Ecto neural progenitor cell (in vitro differentiated cells): ENCODE measurements around the gene AP2B1.
"Not testable (repeated sequence)": the region's sequence is repeated elsewhere in the genome, so short reads cannot be mapped to it uniquely, and the experiment has no call there.

Experiments used
- DNase-seq: peaks from one replicate; pipeline ENCODE4 v3.0.0-alpha.2; 2018; ENCODE audit warnings: low spot score

The AP2B1 gene

DNA sequence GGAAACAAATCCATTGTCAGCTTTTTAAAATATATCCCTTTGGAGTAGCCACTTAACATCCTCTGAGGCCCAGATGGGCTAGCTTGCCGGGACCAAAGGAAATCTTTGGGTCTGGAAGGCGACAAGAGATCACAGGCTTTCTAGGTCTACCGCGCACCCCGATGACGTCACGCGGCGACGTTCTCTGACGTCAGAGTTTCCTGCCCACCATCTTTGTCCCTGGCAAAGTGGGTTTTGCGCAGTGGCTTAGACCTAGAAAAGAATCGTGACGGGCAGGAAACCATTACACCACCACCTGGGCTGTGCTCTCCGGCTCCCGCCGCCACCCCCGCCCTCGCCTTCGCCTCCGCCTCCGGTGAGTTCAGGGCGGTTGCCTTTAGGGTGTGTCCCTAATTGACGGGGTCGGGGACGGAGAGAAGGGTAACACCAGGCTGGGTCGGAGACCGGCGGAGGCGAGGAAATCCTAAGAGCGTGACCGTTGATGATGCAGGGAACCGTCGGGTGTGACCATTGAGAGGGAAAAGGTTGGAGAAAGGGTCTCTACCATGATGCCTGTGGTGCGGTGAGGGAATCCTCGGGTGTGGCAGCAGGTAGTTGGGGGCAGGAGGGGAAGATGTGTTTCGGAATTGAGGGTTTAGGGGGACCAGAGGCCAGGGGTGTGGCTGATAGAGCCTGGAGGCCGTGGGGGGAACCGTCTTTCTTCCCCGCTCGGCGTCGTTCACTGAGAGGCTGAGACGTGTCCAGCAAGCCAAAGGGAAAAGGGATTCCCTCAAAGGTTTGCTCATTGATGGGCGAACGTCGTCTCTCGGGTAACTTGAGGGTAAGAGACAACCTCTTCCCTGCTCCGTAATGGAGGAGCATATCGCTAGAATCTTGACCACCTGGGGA is at the start of gene AP2B1:
AP2B1 (plus strand) TSS at position 249 of the 888 bp plus-strand sequence. CDS start 6,709 bp downstream, outside the sequence.
- DNase-seq, result peak; percentile 100

DNA sequence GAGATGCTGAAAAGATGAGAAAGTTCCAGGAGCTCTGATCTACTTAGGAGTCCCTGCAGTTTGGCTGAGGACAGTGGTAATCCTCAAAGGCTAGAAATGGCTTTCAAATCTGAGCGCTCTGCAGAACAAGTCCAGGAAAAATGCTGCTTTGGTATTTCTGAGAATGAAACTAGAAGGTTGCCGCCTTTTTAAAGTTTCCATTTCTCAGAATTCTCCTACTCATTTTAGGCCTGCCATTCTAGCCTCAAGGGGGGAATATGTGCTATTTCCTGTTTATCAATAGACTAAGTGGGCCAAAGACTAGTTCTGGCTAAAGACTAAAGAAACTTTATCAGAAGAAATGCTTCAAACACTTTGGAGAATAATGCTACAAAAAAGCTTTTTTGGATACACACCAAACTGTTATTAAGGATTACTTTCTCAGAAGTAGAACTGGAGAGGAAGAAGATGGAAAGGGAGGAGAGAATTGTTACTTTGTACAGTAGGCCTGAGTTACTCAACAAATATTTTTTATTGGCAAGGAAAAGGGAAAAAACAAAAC is 49.5 kb upstream of the AP2B1 start, which contains the start of gene SLFN12L:
SLFN12L (minus strand) TSS at position 78 of the 541 bp plus-strand sequence. CDS start 15,314 bp downstream, outside the sequence.
- DNase-seq, result peak; percentile 22

DNA sequence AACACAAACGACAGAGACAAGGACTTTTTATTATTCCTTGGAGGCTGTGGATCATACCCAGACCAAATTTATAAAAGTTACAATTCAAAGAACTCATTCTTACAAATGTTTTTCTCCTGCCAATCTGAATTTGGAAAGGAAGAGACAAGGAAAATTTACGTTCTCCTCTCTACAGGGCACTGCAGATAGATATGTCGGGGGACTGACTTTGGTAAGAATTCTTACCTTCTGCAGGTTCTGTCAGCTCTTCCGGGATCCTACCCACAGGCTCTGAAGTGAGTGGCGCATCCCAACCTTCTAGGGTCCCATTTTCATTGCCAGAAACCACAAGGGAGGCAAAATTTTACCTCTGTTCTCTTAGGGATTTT is 47.5 kb upstream of the AP2B1 start:
- peak; percentile 27 for DNase-seq

- peak; percentile 13 for DNase-seq
Observed at GRCh38 chr17:35540589-35541404, 46.3 kb upstream of the AP2B1 start.

GRCh38 chr17:35541434-35541833 is 45.7 kb upstream of the AP2B1 start:
- no peak for DNase-seq

GRCh38 chr17:35542990-35543389 is 44.1 kb upstream of the AP2B1 start:
- DNase-seq, result no peak

DNA sequence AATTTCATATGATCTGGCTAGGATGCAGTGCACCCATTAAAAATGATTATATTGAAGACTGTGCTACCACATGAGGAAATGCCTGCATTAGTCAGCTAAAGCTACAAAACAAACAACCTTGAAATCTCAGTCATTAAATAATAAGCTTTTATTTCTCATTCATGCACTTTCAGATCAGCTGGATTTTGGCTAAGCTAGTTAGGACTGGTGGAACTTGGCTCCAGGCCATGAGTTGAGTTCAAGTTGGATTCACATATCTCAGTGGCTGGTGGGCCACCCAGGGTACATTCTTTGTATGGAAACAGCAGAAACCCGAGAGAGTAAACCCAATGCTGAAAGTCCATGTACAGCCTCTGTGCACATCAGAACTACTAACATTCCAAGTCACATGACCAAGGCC is 43.3 kb upstream of the AP2B1 start:
- peak; percentile 14 for DNase-seq

DNA sequence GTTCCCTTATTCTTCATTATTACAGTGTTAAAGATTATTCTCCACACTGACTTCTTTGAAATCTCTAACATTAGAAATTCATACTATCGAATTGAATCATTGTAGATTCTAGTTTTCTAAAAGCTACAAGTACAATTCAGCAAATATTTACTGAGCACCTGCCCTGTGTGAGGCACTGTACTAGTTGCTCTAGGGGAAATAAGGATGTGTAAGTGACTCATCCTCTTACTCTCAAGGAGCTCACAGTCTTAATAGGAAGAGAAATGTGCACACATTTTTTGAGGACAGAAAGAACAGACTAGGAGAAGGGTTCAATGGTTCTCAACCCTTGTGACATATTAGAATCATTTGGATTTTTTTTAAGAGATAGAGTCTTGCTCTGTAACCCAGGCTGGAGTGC is 42.0 kb upstream of the AP2B1 start:
- no peak for DNase-seq

- DNase-seq, result no peak
Observed at GRCh38 chr17:35546487-35546886, 40.6 kb upstream of the AP2B1 start.

DNA sequence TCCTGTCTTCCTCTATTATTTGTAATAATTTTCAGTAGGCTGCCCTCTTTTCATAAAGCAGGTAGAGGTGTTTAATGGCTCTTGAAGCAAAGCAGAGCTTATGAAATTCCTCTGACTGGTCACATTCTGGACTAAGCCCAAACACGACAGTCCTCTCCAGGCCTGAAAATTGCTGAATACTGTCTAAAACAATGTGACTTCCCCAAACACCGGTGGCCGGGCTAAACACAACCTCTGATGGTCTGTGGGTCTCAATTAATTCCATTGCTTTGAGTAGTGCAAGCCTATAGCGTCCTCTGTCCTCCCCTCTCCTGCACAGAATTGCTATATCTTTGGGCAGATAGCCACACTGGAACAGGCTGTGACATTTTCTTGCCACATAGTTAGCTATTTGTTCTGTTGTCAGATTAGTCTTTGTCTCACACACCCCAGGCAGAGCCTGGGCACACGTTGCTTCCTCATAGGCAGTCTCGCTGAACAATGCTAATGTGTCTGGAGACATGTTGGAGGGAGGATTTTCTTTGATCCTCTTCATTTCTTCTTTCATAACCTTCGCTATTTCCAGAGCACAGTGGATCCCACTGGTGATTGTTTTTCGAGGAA is 38.8 kb upstream of the AP2B1 start:
- no peak for DNase-seq

GRCh38 chr17:35548978-35549377 is 38.1 kb upstream of the AP2B1 start:
- no peak for DNase-seq

DNA sequence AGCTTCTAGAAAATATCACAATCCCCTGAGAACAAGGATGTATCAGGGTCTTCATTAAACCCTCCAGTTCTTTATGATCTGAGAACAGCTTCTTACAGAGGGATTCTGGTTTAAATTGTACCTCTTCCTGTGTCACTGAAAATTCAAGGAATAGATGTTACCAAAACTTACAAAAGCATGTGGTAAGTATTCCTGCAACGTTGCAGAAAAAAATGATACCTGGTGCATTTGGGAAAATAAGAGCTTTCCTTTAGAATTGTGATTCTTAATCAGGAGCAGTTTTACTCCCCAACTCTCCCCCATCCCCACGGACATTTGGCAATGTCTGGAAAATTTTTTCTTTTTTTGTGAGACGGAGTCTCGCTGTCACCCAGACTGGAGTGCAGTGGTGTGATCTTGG is 33.8 kb upstream of the AP2B1 start:
- DNase-seq, result no peak

- DNase-seq, result no peak
Observed at GRCh38 chr17:35554668-35555067, 32.5 kb upstream of the AP2B1 start.

DNA sequence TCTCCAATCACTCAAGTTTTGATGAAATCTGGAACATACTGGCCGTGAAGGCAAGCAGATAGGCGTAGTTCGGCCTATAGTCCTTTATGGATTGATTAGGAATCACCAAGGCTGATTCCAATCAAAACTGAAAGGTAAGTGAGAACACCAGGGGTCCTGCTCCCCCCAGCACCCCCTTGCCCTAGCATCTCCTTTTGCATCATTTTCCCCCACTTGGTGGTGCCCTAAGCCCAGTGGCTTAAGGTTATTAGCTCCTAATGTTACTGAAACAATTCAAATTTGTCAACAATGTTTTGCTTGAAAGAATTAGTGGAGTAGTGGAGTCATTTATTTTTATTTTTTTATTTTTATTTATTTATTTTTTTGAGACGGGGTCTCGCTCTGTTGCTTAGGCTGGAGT is 31.4 kb upstream of the AP2B1 start:
- no peak for DNase-seq

DNA sequence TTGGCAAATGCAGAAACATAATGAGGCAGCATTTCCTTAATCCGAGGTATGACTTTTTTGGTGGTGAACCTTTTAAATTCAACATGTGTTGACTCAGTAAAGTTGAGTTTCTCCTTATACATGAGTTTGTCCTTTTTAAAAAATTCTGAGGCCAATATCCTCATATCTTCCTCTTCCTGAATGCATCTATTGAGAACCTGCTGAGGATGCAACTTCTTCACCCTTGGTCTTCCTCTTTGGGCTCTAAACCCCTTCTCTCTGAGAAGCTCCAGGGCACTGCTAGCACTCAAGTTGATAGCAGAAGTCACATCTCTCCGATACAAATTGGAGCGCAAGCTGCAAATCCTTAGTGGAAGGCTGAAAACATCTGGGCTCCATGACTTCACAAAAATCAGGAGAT is 29.8 kb upstream of the AP2B1 start:
- no peak for DNase-seq

GRCh38 chr17:35559495-35560210 is 27.5 kb upstream of the AP2B1 start:
- no peak for DNase-seq

DNA sequence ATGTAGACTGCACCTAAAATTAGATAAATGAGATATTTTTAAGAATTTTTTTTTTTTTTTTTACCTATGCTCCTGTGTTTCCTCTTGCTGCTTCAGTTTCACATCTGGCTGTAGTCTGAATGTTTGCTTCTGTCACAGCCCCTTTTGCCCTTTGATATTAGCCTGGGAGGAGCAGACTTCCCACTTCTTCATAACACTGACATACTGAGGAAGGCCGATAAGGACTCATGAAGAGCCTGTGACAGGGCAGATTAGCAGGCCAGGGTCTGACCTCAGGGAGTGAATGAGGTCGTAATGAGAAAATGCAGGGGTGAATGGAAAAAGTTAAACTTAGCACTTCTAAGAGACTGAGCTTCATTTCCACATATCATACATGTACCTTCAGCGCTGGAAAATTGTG is 26.4 kb upstream of the AP2B1 start, which contains the start of gene SLFN14:
SLFN14 (minus strand) TSS at position 117 of the 400 bp plus-strand sequence. CDS start 2,757 bp downstream, outside the sequence.
- DNase-seq, result no peak

GRCh38 chr17:35563181-35563580 is 23.9 kb upstream of the AP2B1 start:
- not testable (repeated sequence) for DNase-seq

DNA sequence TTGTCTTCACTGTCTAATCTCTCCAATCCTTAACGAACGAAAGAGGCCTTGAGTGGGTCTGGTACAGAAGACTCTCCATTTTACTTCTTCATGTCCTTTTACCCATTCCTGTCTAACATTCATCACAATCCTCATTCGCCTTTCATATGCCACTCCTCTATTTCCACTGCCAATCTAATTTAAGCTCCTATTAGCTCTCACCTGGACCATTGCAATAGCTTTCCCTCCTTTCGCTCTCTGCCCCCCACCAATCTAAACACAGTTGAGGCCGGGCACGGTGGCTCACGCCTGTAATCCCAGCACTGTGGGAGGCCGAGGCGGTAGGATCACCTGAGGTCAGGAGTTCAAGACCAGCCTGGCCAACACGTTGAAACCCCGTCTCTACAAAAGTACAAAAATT is 20.2 kb upstream of the AP2B1 start:
- DNase-seq, result no peak

- no peak for DNase-seq
Observed at GRCh38 chr17:35568561-35568960, 18.6 kb upstream of the AP2B1 start.

- no peak for DNase-seq
Observed at GRCh38 chr17:35569405-35569804, 17.7 kb upstream of the AP2B1 start.
